Skeletal muscle satellite cell (primary cell): Measurements from ENCODE around the gene PTEN.
"Not testable (repeated sequence)": the region's sequence is repeated elsewhere in the genome, so short reads cannot be mapped to it uniquely, and the experiment has no call there.

ENCODE experiments used
- H3K27me3 ChIP-seq: 2 replicates; pipeline ENCODE4 v1.7.0; 2013; ENCODE audit warnings: low read length; ENCODE audit not compliant: control insufficient read depth, insufficient read depth
- H3K36me3 ChIP-seq: 2 replicates; pipeline ENCODE4 v1.7.0; 2013; ENCODE audit warnings: mild to moderate bottlenecking, control low read depth, low read length; ENCODE audit not compliant: insufficient read depth
- H3K4me1 ChIP-seq: 2 replicates; pipeline ENCODE4 v1.7.0; 2013; ENCODE audit warnings: low read length; ENCODE audit not compliant: control insufficient read depth, insufficient read depth
- H3K4me2 ChIP-seq: 2 replicates; pipeline ENCODE4 v1.7.0; 2013; ENCODE audit warnings: mild to moderate bottlenecking, low read length
- H3K4me3 ChIP-seq: 2 replicates; pipeline ENCODE4 v1.7.0; 2013; ENCODE audit warnings: low read length
- H3K9ac ChIP-seq: 2 replicates; pipeline ENCODE4 v1.7.0; 2013; ENCODE audit warnings: mild to moderate bottlenecking, low read depth, low read length, moderate library complexity
- H3K9me3 ChIP-seq: replicated peaks from 2 replicates; pipeline ENCODE4 v1.7.0; 2013; ENCODE audit warnings: mild to moderate bottlenecking, control low read depth, low read length

The PTEN gene

GRCh38 chr10:87878664-87879459 lies 15.4 kb downstream of the PTEN start:
- H3K9ac ChIP-seq, result no peak overlapping the region
- H3K27me3 ChIP-seq, result no peaks in the 10 kb centered on the region
- peaks cover 6% of the 10 kb centered on the region for H3K4me1 ChIP-seq
- H3K9me3 ChIP-seq, result no peaks in the 10 kb centered on the region
- H3K4me2 ChIP-seq, result no peak overlapping the region
- H3K36me3 ChIP-seq, result no peaks in the 10 kb centered on the region
- no peak overlapping the region for H3K4me3 ChIP-seq

GRCh38 chr10:87880336-87880735 lies 16.9 kb downstream of the PTEN start:
- Histone ChIP-seq H3K4me3 (no peak overlapping the region), H3K36me3 (no peaks in the 10 kb centered on the region), H3K27me3 (no peaks in the 10 kb centered on the region), H3K4me1 (peaks cover under 1% of the 10 kb centered on the region), H3K9me3 (no peaks in the 10 kb centered on the region), H3K9ac (no peak overlapping the region), H3K4me2 (no peak overlapping the region)

GRCh38 chr10:87881373-87882059 lies 18.1 kb downstream of the PTEN start:
- H3K4me2 ChIP-seq, H3K9me3 ChIP-seq, H3K36me3 ChIP-seq, H3K27me3 ChIP-seq, H3K4me1 ChIP-seq, H3K9ac ChIP-seq, H3K4me3 ChIP-seq: not testable (repeated sequence)

GRCh38 chr10:87882555-87883294 lies 19.3 kb downstream of the PTEN start:
- no peak overlapping the region for H3K4me2 ChIP-seq
- no peaks in the 10 kb centered on the region for H3K27me3 ChIP-seq
- no peak overlapping the region for H3K9ac ChIP-seq
- no peaks in the 10 kb centered on the region for H3K4me1 ChIP-seq
- no peaks in the 10 kb centered on the region for H3K9me3 ChIP-seq
- H3K36me3 ChIP-seq, result peaks cover 17% of the 10 kb centered on the region
- no peak overlapping the region for H3K4me3 ChIP-seq

GRCh38 chr10:87886635-87887034 lies 23.2 kb downstream of the PTEN start:
- H3K9ac ChIP-seq, result no peak overlapping the region
- peaks cover 17% of the 10 kb centered on the region for H3K36me3 ChIP-seq
- H3K9me3 ChIP-seq, result no peaks in the 10 kb centered on the region
- no peaks in the 10 kb centered on the region for H3K4me1 ChIP-seq
- no peak overlapping the region for H3K4me3 ChIP-seq
- no peaks in the 10 kb centered on the region for H3K27me3 ChIP-seq
- no peak overlapping the region for H3K4me2 ChIP-seq

- no peak overlapping the region for H3K4me2 ChIP-seq
Observed at GRCh38 chr10:87887146-87887545, 23.7 kb downstream of the PTEN start.

GRCh38 chr10:87887548-87888289 lies 24.3 kb downstream of the PTEN start:
- Histone ChIP-seq H3K9me3 (no peaks in the 10 kb centered on the region), H3K4me1 (no peaks in the 10 kb centered on the region), H3K27me3 (no peaks in the 10 kb centered on the region), H3K4me2 (no peak overlapping the region), H3K4me3 (no peak overlapping the region), H3K36me3 (peaks cover 17% of the 10 kb centered on the region), H3K9ac (no peak overlapping the region)

More at GRCh38 chr10:87887146-87887545, 23.7 kb downstream of the PTEN start:
- Histone ChIP-seq H3K9me3 (no peaks in the 10 kb centered on the region), H3K9ac (no peak overlapping the region), H3K27me3 (no peaks in the 10 kb centered on the region), H3K4me1 (no peaks in the 10 kb centered on the region), H3K36me3 (peaks cover 17% of the 10 kb centered on the region), H3K4me3 (no peak overlapping the region)

- no peak overlapping the region for H3K4me2 ChIP-seq
- H3K36me3 ChIP-seq, result no peaks in the 10 kb centered on the region
- no peaks in the 10 kb centered on the region for H3K4me1 ChIP-seq
- H3K9me3 ChIP-seq, result no peaks in the 10 kb centered on the region
- H3K27me3 ChIP-seq, result no peaks in the 10 kb centered on the region
- H3K4me3 ChIP-seq, result no peak overlapping the region
- H3K9ac ChIP-seq, result no peak overlapping the region
Observed at GRCh38 chr10:87895430-87895829, 32.0 kb downstream of the PTEN start.

- H3K36me3 ChIP-seq, result no peaks in the 10 kb centered on the region
- H3K9ac ChIP-seq, result no peak overlapping the region
- no peak overlapping the region for H3K4me2 ChIP-seq
Observed at GRCh38 chr10:87896216-87896615, 32.8 kb downstream of the PTEN start.

GRCh38 chr10:87897957-87898356 lies 34.5 kb downstream of the PTEN start:
- not testable (repeated sequence) for H3K4me3 ChIP-seq, H3K36me3 ChIP-seq, H3K9ac ChIP-seq, H3K9me3 ChIP-seq, H3K4me1 ChIP-seq, H3K4me2 ChIP-seq, H3K27me3 ChIP-seq

More at GRCh38 chr10:87896216-87896615, 32.8 kb downstream of the PTEN start:
- no peaks in the 10 kb centered on the region for H3K27me3 ChIP-seq
- no peaks in the 10 kb centered on the region for H3K4me1 ChIP-seq
- H3K4me3 ChIP-seq, result no peak overlapping the region
- H3K9me3 ChIP-seq, result no peaks in the 10 kb centered on the region

- not testable (repeated sequence) for H3K4me3 ChIP-seq, H3K9ac ChIP-seq, H3K27me3 ChIP-seq, H3K4me1 ChIP-seq, H3K36me3 ChIP-seq, H3K4me2 ChIP-seq, H3K9me3 ChIP-seq
Observed at GRCh38 chr10:87903396-87903795, 40.0 kb downstream of the PTEN start.
